Measurements from ENCODE around the gene SH3BP2.

DNA sequence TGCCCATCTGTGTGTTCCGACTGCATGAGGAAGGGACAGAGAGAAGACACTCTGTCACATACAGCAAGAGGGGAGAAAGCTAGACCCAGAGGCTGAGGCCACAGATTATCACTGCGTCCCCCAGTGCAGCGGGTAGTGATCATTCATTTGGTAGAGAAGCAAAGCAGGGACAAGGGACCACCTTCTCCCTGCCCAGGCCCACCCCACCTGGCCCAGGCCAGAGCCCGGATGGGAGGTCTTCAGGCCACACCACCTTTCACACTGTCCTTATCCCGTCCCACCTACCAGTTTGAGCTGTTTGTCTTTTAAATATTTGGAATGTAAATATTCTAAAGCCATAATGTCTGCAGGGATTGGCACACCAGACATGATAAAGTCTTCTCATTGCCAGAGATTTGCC is 47.4 kb upstream of the SH3BP2 start:
- TF ChIP-seq EP300 (IDR thresholded peaks at IDR 0.05) (no peak), POLR2A (IDR thresholded peaks at IDR 0.05) (no peak)
- TF ChIP-seq, protein P1, sequence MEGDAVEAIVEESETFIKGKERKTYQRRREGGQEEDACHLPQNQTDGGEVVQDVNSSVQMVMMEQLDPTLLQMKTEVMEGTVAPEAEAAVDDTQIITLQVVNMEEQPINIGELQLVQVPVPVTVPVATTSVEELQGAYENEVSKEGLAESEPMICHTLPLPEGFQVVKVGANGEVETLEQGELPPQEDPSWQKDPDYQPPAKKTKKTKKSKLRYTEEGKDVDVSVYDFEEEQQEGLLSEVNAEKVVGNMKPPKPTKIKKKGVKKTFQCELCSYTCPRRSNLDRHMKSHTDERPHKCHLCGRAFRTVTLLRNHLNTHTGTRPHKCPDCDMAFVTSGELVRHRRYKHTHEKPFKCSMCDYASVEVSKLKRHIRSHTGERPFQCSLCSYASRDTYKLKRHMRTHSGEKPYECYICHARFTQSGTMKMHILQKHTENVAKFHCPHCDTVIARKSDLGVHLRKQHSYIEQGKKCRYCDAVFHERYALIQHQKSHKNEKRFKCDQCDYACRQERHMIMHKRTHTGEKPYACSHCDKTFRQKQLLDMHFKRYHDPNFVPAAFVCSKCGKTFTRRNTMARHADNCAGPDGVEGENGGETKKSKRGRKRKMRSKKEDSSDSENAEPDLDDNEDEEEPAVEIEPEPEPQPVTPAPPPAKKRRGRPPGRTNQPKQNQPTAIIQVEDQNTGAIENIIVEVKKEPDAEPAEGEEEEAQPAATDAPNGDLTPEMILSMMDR (IDR thresholded peaks at IDR 0.05), result no peak
